Activated CD4-positive, alpha-beta memory T cell treated with anti-CD3 and anti-CD28 coated beads for 36 hours (primary cell): Measurements from ENCODE around the gene AMZ2. TPM values are rescaled to one million over a fixed set of nuclear protein-coding genes. Genes with fewer than 3 reads are reported as not detected.

Experiments used
- CTCF ChIA-PET: fragments of 350-600 bp; sonication (Branson Sonifier 250); formaldehyde crosslinking; loops from one replicate; lab custom pipeline; 2021; ENCODE audit warnings: antibody characterized with exemption, inconsistent platforms; lab: Charles Lee
- POLR2A ChIA-PET: fragments of 350-600 bp; sonication (Branson Sonifier 250); formaldehyde crosslinking; loops from one replicate; lab custom pipeline; 2021; ENCODE audit warnings: antibody characterized with exemption; lab: Charles Lee
- DNase-seq: peaks from one replicate; pipeline ENCODE4 v3.0.0-alpha.2; 2020
- H3K27ac Mint-ChIP-seq: one replicate; pipeline ENCODE4 v1.8.0; 2021; ENCODE audit warnings: mixed read lengths
- H3K27me3 Mint-ChIP-seq: one replicate; pipeline ENCODE4 v1.8.0; 2021; ENCODE audit warnings: mixed read lengths
- H3K36me3 Mint-ChIP-seq: one replicate; pipeline ENCODE4 v1.8.0; 2021; ENCODE audit warnings: mixed read lengths
- H3K4me1 Mint-ChIP-seq: one replicate; pipeline ENCODE4 v1.8.0; 2021; ENCODE audit warnings: low read depth, mixed read lengths
- H3K4me3 Mint-ChIP-seq: one replicate; pipeline ENCODE4 v1.8.0; 2021; ENCODE audit warnings: mild to moderate bottlenecking, mixed read lengths
- H3K9me3 Mint-ChIP-seq: one replicate; pipeline ENCODE4 v1.8.0; 2021; ENCODE audit warnings: mixed read lengths
- intact Hi-C: fragments of 100-400 bp; cut with micrococcal nuclease; formaldehyde crosslinking; loops from one replicate; pipeline ENCODE4 v1.15.1; 2023
- total RNA-seq, 2 experiments: library from RNA; stranded (reverse); gene quantifications; one replicate each; pipeline ENCODE4 v1.2.3, GENCODE V29; 2021

Gene AMZ2
- total RNA-seq, 2 experiments from 2014 or later = 134 to 146 TPM

- ChIA-PET POLR2A (interaction anchor here (0.6 to 1.3 kb wide), 3 partner anchors 11 to 194 kb away, joined by 3 to 4 read pairs (median 3); no protein-coding TSS in a partner anchor), CTCF (no interaction called here)
- Mint-ChIP-seq H3K27me3 (no peaks in the 10 kb centered on the region), H3K9me3 (no peaks in the 10 kb centered on the region), H3K27ac (no peak overlapping the region), H3K4me1 (peaks cover 23% of the 10 kb centered on the region), H3K4me3 (no peak overlapping the region), H3K36me3 (no peaks in the 10 kb centered on the region)
- DNase-seq = no peak
- intact Hi-C loops = no loop called here
These were observed 53.7 kb downstream of the AMZ2 start for GRCh38 chr17:68301438-68301959.

- H3K4me3 Mint-ChIP-seq = no peak overlapping the region
- H3K27ac Mint-ChIP-seq = no peak overlapping the region
- CTCF ChIA-PET = no interaction called here
- intact Hi-C loops = no loop called here
- POLR2A ChIA-PET = interaction anchor here (1.3 kb wide), 1 partner anchor 10 kb away, joined by 3 read pairs; no protein-coding TSS in a partner anchor
- peaks cover 17% of the 10 kb centered on the region for H3K4me1 Mint-ChIP-seq
- H3K9me3 Mint-ChIP-seq = no peaks in the 10 kb centered on the region
- H3K36me3 Mint-ChIP-seq = peaks cover 3% of the 10 kb centered on the region
- no peaks in the 10 kb centered on the region for H3K27me3 Mint-ChIP-seq
- DNase-seq = no peak
These were observed 54.3 kb downstream of the AMZ2 start for GRCh38 chr17:68302066-68302564.

DNA sequence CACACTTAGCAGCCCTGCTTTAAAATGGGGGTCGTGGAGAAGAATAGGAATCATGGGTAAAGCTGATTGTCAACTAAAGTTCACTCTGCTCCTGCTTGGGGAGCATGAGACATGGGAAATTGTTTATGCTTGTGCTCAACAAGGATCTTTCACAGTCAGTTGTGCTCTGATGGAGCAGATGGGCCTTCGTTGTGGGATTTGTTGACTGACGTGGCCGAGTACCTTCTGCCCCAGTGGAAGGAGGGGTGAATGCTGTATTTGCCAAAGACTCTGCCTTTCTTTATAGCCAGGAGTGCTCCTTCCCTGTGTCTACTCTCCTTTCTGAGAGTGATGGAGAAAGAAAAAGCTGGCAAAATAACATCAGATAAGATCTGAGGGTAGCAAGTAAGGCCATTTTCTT is 54.8 kb downstream of the AMZ2 start:
- H3K27ac Mint-ChIP-seq = no peak overlapping the region
- no peaks in the 10 kb centered on the region for H3K9me3 Mint-ChIP-seq
- DNase-seq = no peak
- H3K4me3 Mint-ChIP-seq = no peak overlapping the region
- POLR2A ChIA-PET = interaction anchor here (1.3 kb wide), 1 partner anchor 10 kb away, joined by 3 read pairs; no protein-coding TSS in a partner anchor
- peaks cover 13% of the 10 kb centered on the region for H3K4me1 Mint-ChIP-seq
- peaks cover 3% of the 10 kb centered on the region for H3K36me3 Mint-ChIP-seq
- intact Hi-C loops = no loop called here
- CTCF ChIA-PET = no interaction called here
- H3K27me3 Mint-ChIP-seq = no peaks in the 10 kb centered on the region

- POLR2A ChIA-PET = no interaction called here
- peaks cover 6% of the 10 kb centered on the region for H3K4me1 Mint-ChIP-seq
- DNase-seq = no peak
- CTCF ChIA-PET = no interaction called here
- H3K36me3 Mint-ChIP-seq = peaks cover 6% of the 10 kb centered on the region
- no peak overlapping the region for H3K27ac Mint-ChIP-seq
- no peaks in the 10 kb centered on the region for H3K9me3 Mint-ChIP-seq
- no peak overlapping the region for H3K4me3 Mint-ChIP-seq
- intact Hi-C loops = no loop called here
- H3K27me3 Mint-ChIP-seq = no peaks in the 10 kb centered on the region
These were observed 56.9 kb downstream of the AMZ2 start for GRCh38 chr17:68304706-68305105.

DNA sequence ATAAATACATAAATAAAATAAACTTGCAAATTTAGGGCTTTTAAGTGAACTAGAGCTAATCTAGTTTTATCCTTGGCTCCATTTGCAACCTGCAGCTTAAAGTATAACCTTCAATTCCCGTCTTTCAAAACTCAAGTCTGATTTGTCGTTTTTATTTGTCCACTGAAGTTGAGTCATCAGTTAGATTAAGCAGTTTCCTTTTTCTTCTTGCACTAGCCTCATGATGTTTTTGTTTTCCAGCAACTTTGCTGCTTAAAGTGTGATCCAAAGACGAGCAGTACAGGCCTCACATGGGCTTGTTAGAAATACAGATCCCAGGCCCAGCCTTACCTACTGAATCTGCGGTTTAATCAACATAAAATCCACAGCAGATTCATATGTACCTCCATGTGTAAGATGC is 57.3 kb downstream of the AMZ2 start:
- ChIA-PET POLR2A (no interaction called here), CTCF (interaction anchor here (0.7 kb wide), 1 partner anchor 30 kb away, joined by 3 read pairs; no protein-coding TSS in a partner anchor)
- H3K36me3 Mint-ChIP-seq = peaks cover 6% of the 10 kb centered on the region
- H3K27me3 Mint-ChIP-seq = no peaks in the 10 kb centered on the region
- DNase-seq = no peak
- H3K4me1 Mint-ChIP-seq = peaks cover 10% of the 10 kb centered on the region
- intact Hi-C loops = no loop called here
- no peaks in the 10 kb centered on the region for H3K9me3 Mint-ChIP-seq
- H3K4me3 Mint-ChIP-seq = no peak overlapping the region
- H3K27ac Mint-ChIP-seq = no peak overlapping the region

Other genes with a start within 250 kb of the AMZ2 start
- gene KPNA2, start 212.3 kb upstream of the AMZ2 start, total RNA-seq = 100 to 1,000 TPM; 225 to 229 TPM
- gene SLC16A6, start 43.1 kb downstream of the AMZ2 start, total RNA-seq = 1 to 10 TPM; 3.5 to 3.6 TPM
- gene ARSG, start 43.5 kb downstream of the AMZ2 start, total RNA-seq = 10 to 100 TPM in 1 of 2 experiments, 1 to 10 TPM in 1; 9.8 to 10.8 TPM
- 10 to 100 TPM; 27.3 to 27.5 TPM for gene WIPI1, start 209.5 kb downstream of the AMZ2 start, total RNA-seq